Measurements from ENCODE around the gene ESPNL.

DNA sequence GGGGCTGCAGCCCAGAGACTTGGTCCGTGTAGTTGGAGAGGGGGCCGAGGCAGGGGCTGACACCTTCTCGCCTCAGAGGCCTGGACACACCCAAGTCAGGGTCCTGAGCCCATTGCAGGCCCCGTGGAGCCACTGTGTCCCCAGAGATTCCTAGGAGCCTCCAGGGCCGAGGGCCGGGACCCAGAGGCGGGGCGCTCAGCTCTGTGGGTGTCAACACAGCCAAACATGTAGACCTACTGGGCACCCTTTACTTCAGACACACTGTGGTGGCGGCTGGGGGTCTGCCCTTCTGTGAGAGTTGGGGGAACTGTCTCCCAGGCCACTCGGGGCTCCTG lies 459 bp upstream of the ESPNL start:
- TF ChIP-seq, protein P1, sequence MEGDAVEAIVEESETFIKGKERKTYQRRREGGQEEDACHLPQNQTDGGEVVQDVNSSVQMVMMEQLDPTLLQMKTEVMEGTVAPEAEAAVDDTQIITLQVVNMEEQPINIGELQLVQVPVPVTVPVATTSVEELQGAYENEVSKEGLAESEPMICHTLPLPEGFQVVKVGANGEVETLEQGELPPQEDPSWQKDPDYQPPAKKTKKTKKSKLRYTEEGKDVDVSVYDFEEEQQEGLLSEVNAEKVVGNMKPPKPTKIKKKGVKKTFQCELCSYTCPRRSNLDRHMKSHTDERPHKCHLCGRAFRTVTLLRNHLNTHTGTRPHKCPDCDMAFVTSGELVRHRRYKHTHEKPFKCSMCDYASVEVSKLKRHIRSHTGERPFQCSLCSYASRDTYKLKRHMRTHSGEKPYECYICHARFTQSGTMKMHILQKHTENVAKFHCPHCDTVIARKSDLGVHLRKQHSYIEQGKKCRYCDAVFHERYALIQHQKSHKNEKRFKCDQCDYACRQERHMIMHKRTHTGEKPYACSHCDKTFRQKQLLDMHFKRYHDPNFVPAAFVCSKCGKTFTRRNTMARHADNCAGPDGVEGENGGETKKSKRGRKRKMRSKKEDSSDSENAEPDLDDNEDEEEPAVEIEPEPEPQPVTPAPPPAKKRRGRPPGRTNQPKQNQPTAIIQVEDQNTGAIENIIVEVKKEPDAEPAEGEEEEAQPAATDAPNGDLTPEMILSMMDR (IDR thresholded peaks at IDR 0.05), result no peak
- no peak for TF ChIP-seq POLR2A (IDR thresholded peaks at IDR 0.05)
